Neural crest cell (in vitro differentiated cells): ENCODE data around the gene PRKCZ. TPM values are rescaled to one million over a fixed set of nuclear protein-coding genes. Genes with fewer than 3 reads are reported as not detected.

Source experiments
- DNase-seq: peaks from one replicate; pipeline ENCODE4 v3.0.0; 2021; ENCODE audit warnings: low read depth, mixed read lengths, low spot score
- H3K27ac Mint-ChIP-seq: one replicate; pipeline ENCODE4 v1.8.0; 2021; ENCODE audit warnings: mild to moderate bottlenecking, mixed read lengths; ENCODE audit not compliant: unreplicated experiment
- H3K27me3 Mint-ChIP-seq: 2 replicates; pipeline ENCODE4 v1.8.0; 2021; ENCODE audit warnings: low read depth, mild to moderate bottlenecking, mixed read lengths
- H3K36me3 Mint-ChIP-seq: 2 replicates; pipeline ENCODE4 v1.8.0; 2021; ENCODE audit warnings: low read depth, mild to moderate bottlenecking, mixed read lengths
- H3K4me1 Mint-ChIP-seq: 2 replicates; pipeline ENCODE4 v1.8.0; 2021; ENCODE audit warnings: mixed read lengths
- H3K4me3 Mint-ChIP-seq: one replicate; pipeline ENCODE4 v1.8.0; 2021; ENCODE audit warnings: mild to moderate bottlenecking, mixed read lengths
- H3K9me3 Mint-ChIP-seq: 2 replicates; pipeline ENCODE4 v1.8.0; 2021; ENCODE audit warnings: mixed read lengths
- CTCF ChIP-seq: fragments of 200-600 bp; sonication (generic); conservative IDR thresholded peaks from 2 replicates; pipeline ENCODE4 v1.5.0; 2021; ENCODE audit warnings: antibody characterized with exemption, mild to moderate bottlenecking
- total RNA-seq: library from RNA; stranded (reverse); gene quantifications from 2 replicates; pipeline ENCODE4 v1.2.1, GENCODE V29; 2021

The PRKCZ gene
- total RNA-seq, 1 donor from 2014 or later, result 8.6 TPM

GRCh38 chr1:2133039-2133878, 83.0 kb downstream of the PRKCZ start:
- H3K4me1 Mint-ChIP-seq, result peaks cover 56% of the 10 kb centered on the region
- H3K27me3 Mint-ChIP-seq, result peaks cover 9% of the 10 kb centered on the region
- no peaks in the 10 kb centered on the region for H3K36me3 Mint-ChIP-seq
- H3K27ac Mint-ChIP-seq, result peak overlapping the region; percentile 98
- DNase-seq, result peak; percentile 97
- H3K4me3 Mint-ChIP-seq, result peak overlapping the region; percentile 83
- no peak for TF ChIP-seq CTCF
- H3K9me3 Mint-ChIP-seq, result no peaks in the 10 kb centered on the region

GRCh38 chr1:2133879-2134215, 83.6 kb downstream of the PRKCZ start:
- peak overlapping the region; percentile 88 for H3K27ac Mint-ChIP-seq
- peak overlapping the region; percentile 62 for H3K4me3 Mint-ChIP-seq
- H3K27me3 Mint-ChIP-seq, result peaks cover 11% of the 10 kb centered on the region
- H3K36me3 Mint-ChIP-seq, result no peaks in the 10 kb centered on the region
- no peak for TF ChIP-seq CTCF
- H3K9me3 Mint-ChIP-seq, result no peaks in the 10 kb centered on the region
- no peak for DNase-seq
- H3K4me1 Mint-ChIP-seq, result peaks cover 54% of the 10 kb centered on the region

- Mint-ChIP-seq H3K27ac (peak overlapping the region; percentile 88), H3K27me3 (peaks cover 11% of the 10 kb centered on the region), H3K4me3 (peak overlapping the region; percentile 62), H3K4me1 (peaks cover 54% of the 10 kb centered on the region), H3K9me3 (no peaks in the 10 kb centered on the region), H3K36me3 (no peaks in the 10 kb centered on the region)
- TF ChIP-seq CTCF, result no peak
- DNase-seq, result no peak
These were observed 84.0 kb downstream of the PRKCZ start for GRCh38 chr1:2134266-2134620.

- Mint-ChIP-seq H3K27me3 (peaks cover 13% of the 10 kb centered on the region), H3K27ac (peak overlapping the region; percentile 92), H3K4me1 (peaks cover 56% of the 10 kb centered on the region), H3K9me3 (no peaks in the 10 kb centered on the region), H3K4me3 (peak overlapping the region; percentile 85), H3K36me3 (no peaks in the 10 kb centered on the region)
- TF ChIP-seq CTCF, result no peak
- DNase-seq, result no peak
These were observed 84.6 kb downstream of the PRKCZ start for GRCh38 chr1:2134621-2135307.

GRCh38 chr1:2135441-2135841, 85.2 kb downstream of the PRKCZ start:
- Mint-ChIP-seq H3K27ac (peak overlapping the region; percentile 92), H3K36me3 (no peaks in the 10 kb centered on the region), H3K4me3 (peak overlapping the region; percentile 85), H3K4me1 (peaks cover 60% of the 10 kb centered on the region), H3K27me3 (peaks cover 17% of the 10 kb centered on the region), H3K9me3 (no peaks in the 10 kb centered on the region)
- no peak for TF ChIP-seq CTCF
- DNase-seq, result peak; percentile 67
